NCI-H748 (cell line): ENCODE measurements around the gene PNRC2.
"Not testable (repeated sequence)": the region's sequence is repeated elsewhere in the genome, so short reads cannot be mapped to it uniquely, and the experiment has no call there.

Experiments used
- DNase-seq: peaks from one replicate; lab custom pipeline; 2025; ENCODE audit not compliant: unreplicated experiment; lab: John Stamatoyannopoulos, UW

PNRC2 gene

GRCh38 chr1:23987038-23987437, 27.4 kb downstream of the PNRC2 start:
- not testable (repeated sequence) for DNase-seq

GRCh38 chr1:23989263-23989662, 29.6 kb downstream of the PNRC2 start:
- no peak for DNase-seq

GRCh38 chr1:23992011-23992410, 32.4 kb downstream of the PNRC2 start:
- not testable (repeated sequence) for DNase-seq

- no peak for DNase-seq
Measured at GRCh38 chr1:23995431-23995837, 35.8 kb downstream of the PNRC2 start.

- DNase-seq = no peak
Measured at GRCh38 chr1:23996700-23997229, 37.1 kb downstream of the PNRC2 start.

- DNase-seq = no peak
Measured at GRCh38 chr1:23997812-23998211, 38.2 kb downstream of the PNRC2 start.

GRCh38 chr1:23999156-23999671, 39.6 kb downstream of the PNRC2 start:
- DNase-seq = no peak

- no peak for DNase-seq
Measured at GRCh38 chr1:24002695-24003094, 43.1 kb downstream of the PNRC2 start.

GRCh38 chr1:24003331-24003972, 43.8 kb downstream of the PNRC2 start:
- DNase-seq = peak; percentile 4

- no peak for DNase-seq
Measured at GRCh38 chr1:24004132-24004531, 44.5 kb downstream of the PNRC2 start.

GRCh38 chr1:24005163-24005562, 45.5 kb downstream of the PNRC2 start:
- no peak for DNase-seq

GRCh38 chr1:24007079-24007478, 47.5 kb downstream of the PNRC2 start:
- no peak for DNase-seq

GRCh38 chr1:24008574-24009184, 49.1 kb downstream of the PNRC2 start:
- DNase-seq = not testable (repeated sequence)

GRCh38 chr1:24009406-24009805, 49.8 kb downstream of the PNRC2 start:
- DNase-seq = no peak

- no peak for DNase-seq
Measured at GRCh38 chr1:24010650-24011049, 51.0 kb downstream of the PNRC2 start.

GRCh38 chr1:24012878-24013277, 53.2 kb downstream of the PNRC2 start:
- DNase-seq = not testable (repeated sequence)
